Measurements from ENCODE around the gene ADAMTS19.

DNA sequence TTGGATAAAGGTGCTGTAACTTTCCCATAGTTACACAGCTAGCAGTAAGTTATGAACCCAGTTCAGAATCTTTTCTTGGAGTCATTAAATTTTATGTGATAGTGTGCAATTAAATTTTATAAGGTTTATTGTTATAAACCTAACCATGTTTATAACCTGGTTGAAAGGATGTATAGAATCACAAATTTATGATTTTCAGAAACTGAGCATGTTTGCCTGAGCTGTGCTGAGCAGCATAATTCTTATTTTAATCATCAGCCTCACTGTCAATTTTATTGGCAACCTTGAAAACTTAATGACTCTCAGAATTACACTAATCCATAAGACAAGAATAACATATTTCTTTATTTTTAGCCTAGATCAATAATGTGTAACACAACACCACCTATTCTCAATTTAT is 46.9 kb downstream of the ADAMTS19 start:
- TF ChIP-seq, protein P1, sequence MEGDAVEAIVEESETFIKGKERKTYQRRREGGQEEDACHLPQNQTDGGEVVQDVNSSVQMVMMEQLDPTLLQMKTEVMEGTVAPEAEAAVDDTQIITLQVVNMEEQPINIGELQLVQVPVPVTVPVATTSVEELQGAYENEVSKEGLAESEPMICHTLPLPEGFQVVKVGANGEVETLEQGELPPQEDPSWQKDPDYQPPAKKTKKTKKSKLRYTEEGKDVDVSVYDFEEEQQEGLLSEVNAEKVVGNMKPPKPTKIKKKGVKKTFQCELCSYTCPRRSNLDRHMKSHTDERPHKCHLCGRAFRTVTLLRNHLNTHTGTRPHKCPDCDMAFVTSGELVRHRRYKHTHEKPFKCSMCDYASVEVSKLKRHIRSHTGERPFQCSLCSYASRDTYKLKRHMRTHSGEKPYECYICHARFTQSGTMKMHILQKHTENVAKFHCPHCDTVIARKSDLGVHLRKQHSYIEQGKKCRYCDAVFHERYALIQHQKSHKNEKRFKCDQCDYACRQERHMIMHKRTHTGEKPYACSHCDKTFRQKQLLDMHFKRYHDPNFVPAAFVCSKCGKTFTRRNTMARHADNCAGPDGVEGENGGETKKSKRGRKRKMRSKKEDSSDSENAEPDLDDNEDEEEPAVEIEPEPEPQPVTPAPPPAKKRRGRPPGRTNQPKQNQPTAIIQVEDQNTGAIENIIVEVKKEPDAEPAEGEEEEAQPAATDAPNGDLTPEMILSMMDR (IDR thresholded peaks at IDR 0.05) = no peak
- no peak for TF ChIP-seq ZFX (IDR thresholded peaks at IDR 0.05; ENCODE audit: borderline replicate concordance)

All from 22Rv1 (cell line).